Suppressor macrophage treated with lipopolysaccharide for 1 hour (primary cell): ENCODE results near the gene IQSEC2.

Experiments
- DNase-seq, 3 donors: peaks; one replicate each; pipeline ENCODE4 v3.0.0-alpha.2; 2020 to 2022

The IQSEC2 gene

DNA sequence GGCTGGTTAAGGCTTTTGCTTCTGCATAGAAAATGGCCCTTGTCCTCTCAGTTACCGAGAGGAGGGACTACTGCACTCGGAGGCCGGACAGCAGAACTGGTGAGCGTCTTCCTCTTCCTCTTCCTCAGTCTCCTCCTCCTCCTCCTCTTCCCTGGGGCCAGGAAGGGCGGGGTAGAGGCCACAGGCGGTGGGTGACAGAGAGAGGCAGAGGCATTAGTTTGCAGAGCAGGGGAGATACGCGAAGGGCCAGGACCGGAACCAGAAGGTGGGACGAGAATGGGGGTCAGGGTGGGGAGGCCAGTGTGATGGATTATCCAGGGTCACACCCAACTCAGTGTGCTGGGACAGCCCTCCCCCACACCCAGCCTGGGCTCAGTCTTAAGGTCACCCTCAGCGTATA is 14.5 kb downstream of the IQSEC2 start:
- peak in 1 of 3 donors; percentile 41 for DNase-seq

GRCh38 chrX:53265771-53266574 is 15.4 kb downstream of the IQSEC2 start:
- DNase-seq = peak; percentile 47 to 80 (median 78)

GRCh38 chrX:53263597-53264094 is 17.7 kb downstream of the IQSEC2 start:
- DNase-seq = peak; percentile 49 to 69 (median 51)

DNA sequence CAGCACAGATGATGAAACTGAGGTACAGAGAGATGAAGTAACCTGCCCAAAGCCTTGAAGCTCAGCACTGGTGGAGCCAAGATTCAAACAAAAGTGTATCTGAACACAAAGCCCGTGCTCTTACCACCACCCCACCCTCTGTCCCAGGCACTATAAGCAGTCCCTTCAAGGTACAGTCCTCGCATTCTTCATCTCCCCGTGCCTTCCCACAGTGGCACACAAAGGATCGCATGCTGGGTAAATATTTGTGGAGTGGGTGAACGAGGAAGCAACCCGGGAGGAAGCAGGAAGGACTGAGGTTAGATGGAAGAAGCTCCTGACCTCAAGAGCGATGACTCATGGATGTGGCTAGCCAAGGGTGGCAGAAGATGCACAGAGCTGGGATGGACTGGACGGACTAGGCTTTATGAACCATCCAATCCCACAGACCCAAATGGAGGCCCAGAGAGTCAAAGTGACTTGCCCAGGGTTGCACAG is 18.4 kb downstream of the IQSEC2 start:
- peak; percentile 69 to 72 (median 71) for DNase-seq

GRCh38 chrX:53262189-53262917 is 19.0 kb downstream of the IQSEC2 start:
- no peak for DNase-seq

- DNase-seq = no peak
Observed at GRCh38 chrX:53261355-53261972, 19.9 kb downstream of the IQSEC2 start.

GRCh38 chrX:53260836-53261235 is 20.5 kb downstream of the IQSEC2 start:
- DNase-seq = no peak

DNA sequence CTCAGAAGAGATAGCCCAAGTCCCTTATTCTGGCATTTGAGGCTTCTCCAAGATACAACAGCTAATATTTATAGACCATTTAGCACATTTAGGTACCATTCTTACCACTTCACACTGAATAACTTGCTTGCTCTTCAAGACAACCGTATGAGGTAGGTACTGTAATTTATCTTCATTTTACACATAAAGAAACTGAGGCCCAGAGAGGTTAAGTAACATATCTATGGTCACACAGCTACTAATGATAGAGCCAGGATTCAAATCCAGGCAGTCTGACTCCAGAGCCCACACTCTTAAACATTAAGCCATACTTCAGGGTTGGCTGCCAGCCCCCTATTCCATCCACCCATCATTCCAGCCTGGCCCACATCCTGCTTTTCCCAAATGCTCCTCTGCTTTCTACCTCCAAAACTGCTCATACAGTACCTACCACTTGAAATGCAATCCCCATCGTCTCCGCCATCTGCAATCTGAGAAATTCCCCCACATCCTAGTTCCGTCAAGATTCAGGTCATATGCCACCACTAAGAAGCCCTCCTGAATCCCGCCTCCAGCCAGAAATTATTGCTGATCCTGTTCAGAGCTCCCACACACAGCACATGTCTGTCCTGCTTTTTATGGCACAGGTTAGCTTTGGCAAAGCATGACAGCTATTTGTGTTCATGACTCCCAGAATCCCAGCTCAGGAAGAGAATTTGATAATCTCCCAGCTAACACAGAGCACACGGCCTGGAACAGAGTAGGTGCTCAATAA is 23.5 kb downstream of the IQSEC2 start:
- DNase-seq = no peak

DNA sequence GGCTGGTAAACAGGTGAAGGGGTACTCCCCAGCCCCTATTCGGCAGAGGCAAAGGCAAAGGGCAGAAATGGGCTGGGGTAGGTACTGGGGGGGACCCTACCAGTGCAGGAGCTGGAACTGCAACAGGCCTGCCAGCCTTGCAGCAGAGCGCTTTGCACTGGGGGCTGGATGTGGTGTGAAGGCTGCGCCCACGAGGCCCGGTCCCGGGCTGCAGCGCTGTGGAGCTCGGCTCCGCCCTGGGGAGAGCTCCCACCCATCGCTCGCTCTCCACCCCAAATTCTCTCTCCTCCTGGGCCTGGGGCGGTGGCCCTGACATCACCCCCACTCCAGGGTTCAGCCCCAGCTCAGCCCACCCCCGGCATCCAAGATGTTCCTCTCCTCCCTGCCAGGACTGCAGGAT is 24.2 kb downstream of the IQSEC2 start:
- no peak for DNase-seq

- DNase-seq = no peak
Observed at GRCh38 chrX:53256446-53257041, 24.8 kb downstream of the IQSEC2 start.

GRCh38 chrX:53255738-53256191 is 25.6 kb downstream of the IQSEC2 start:
- no peak for DNase-seq

DNA sequence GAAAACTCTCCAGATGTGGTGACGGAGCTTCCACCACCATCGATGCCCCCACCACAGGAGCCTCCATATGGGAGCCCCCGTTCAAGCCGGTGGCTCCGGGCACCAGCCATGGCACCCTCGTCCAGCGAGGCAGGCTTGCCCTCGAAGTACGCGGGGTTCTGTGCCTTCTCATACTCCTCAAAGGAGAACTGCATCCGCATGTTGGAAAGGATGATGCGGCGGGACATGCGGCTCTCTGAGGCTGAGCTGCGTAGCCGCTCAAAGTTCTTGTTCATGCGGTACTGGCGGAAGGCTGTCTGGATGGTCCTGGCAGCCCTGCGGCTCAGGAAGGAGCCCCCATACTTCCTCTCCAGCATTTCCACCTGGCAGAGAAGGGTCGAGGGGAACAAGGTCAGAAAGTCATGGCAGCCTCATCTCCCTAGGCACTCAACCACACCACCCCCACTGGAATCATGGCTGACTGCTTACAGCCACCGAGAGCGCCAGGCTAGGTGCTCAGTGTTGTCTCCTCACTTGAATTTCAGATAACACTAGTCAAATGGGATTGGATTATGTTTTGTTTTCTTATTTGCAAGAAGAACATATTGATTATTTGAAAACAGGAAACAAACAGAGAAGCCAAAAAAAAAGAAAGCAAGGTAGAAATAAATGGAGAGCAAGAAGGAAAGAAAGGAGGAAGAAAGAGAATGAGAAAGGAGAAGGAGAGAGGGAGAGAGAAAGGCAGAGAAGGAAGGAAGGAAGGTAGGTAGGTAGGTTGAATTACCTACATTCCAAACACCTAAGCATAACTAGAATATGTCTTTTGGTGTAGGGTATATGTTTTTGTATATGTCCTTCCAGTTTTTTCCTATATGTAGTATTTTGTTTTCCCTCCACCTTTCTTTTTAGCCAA is 26.6 kb downstream of the IQSEC2 start:
- DNase-seq = no peak

DNA sequence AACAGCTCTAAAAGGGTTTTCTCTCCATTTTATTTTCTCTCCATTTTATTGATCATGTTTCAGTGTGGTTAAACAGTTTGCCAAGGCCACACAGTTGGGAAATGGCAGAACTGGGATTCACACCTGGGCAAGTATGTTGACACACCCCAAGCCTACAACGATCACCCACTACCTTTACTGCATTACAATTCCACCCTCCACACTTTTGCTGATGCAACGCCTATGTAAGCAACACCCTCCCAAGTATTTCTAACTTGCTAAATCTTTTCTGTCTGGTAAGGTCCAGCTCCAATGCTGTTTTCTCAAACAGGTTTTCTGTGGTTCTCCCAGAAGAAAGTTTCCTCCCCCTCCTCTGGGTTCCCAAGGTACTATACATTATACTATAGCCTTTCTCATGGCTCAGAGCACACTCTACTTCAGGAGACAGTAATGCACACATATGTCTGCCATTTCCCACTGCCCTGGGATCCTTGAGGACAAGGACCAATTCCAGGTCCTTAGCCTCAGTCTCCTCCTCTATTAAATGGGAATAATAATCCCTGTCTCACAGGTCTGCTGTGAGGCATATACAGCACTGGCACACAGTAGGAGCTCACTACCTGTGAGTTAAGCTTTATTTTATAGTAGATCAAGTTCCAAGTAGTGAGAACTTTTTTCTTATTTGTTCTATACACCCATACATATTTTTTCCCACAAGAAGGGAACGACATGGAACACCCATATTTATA is 27.9 kb downstream of the IQSEC2 start:
- DNase-seq = no peak

DNA sequence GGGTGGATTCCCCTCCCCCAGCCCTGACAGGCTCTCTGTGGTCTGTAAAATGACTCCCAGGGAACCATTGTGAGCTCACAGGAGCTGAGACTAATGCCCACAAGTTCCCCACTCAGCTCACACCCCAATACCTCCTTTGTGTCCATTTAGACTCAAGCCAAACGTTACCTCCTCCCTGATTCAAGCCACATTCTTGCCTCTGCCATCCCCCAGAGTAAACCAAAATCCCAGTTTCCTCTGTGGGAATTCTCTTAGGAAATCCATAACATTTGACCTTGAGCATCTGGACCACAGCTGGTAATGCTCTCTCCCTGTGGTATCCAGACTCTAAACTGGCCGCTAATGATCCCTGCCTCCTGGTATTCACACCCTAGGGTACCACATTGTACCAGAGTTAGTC is 30.1 kb downstream of the IQSEC2 start:
- no peak for DNase-seq

- DNase-seq = no peak
Observed at GRCh38 chrX:53250556-53250955, 30.8 kb downstream of the IQSEC2 start.

DNA sequence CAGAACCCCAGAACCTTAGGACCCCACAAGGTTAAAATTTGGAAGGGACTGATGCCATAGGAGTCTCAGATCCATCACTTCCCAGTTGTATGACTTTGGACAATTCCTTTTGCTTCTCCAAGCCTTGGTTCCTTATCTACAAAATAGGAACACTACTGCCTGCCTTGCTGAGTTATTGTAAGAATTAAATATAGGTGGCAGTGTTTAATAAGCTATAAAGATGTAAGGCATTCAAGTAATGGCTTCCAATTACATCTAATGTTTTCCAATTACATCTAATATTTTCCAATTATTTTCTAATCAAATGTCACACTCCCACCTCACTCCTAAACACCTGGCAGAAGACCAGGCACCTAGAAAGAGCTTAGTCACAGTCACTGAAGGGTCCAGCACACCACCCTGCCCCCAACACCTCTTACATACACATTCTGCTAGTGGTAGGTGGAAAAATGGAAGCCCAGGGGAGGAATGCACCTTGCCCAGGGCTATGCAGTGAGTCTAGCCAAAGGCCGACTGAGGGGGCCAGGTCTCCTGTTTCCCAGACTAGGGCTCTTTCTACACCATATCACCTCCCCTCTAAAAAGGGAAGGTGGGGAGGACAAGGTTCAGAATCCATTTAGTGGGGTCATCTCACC is 31.9 kb downstream of the IQSEC2 start:
- peak in 1 of 3 donors; percentile 20 for DNase-seq

DNA sequence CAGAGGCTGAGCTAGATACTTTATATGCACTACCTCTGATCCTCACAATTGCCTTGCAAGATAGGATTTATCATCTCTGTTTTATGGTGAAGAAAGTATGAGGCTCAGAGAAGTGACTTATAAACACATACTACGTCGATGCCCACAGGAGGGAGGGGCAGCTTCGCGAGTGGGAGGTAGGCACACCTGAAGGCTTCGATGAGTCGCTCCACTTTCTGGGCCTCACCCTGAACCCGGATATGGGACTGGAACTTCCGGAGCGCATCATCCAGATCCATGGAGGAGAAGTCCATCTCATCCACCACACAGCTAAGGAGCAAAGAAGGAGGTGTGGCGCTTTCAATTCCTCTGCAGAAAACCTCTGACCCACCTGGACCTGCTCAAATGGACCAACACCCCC is 33.5 kb downstream of the IQSEC2 start:
- DNase-seq = no peak

DNA sequence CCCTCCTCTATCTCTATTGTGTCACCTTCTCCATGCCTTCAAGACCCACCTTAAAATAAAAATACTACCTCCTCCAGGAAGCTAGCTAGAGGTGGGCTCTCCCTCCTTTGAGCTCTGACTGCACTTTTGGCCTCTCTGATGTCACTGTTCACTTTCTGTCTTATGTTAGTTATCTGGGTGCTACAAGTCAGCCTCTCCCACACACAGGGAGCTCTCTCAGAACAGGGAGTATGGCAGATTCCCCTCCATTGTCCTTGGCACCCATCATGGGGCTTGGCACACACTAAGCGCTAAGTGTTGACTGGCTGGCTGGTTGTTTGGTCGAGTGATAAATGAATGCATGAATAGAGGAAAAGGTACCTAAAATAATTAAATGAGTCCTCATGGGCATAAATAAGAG is 35.2 kb downstream of the IQSEC2 start:
- no peak for DNase-seq

DNA sequence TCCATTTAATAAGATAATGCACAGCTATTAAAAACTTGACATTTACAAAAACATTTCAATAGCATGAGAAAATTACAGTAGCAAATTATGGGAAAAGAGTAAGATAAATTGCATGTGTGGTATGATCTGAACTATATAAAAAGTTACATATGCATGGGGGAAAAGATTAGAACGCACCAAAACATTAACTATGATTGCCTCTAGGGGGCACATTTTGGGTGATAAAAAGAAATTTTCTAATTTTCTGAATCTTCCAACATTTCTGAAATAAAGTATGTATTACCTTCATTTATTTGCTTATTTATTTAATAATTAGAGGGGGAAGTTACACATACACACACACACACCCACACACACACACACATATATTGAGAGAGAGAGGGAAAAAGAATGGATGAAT is 36.8 kb downstream of the IQSEC2 start:
- DNase-seq = peak in 1 of 3 donors; percentile 12

GRCh38 chrX:53242310-53242709 is 39.1 kb downstream of the IQSEC2 start:
- no peak for DNase-seq
